Mesenchymal stem cell (in vitro differentiated cells and primary cell): ENCODE measurements around the gene AZU1.

ENCODE experiments used
- DNase-seq: peaks from one replicate; pipeline ENCODE4 v3.0.0-alpha.2; 2013
- H2AFZ ChIP-seq: one replicate; pipeline ENCODE4 v1.6.1; 2013; ENCODE audit warnings: low read depth, mild to moderate bottlenecking, control low read depth, inconsistent platforms, low read length, moderate library complexity
- H2AK5ac ChIP-seq: 2 replicates; pipeline ENCODE4 v1.6.1; 2013; ENCODE audit warnings: low read length, moderate library complexity, mild to moderate bottlenecking, inconsistent platforms; ENCODE audit not compliant: severe bottlenecking
- H2BK120ac ChIP-seq: one replicate; pipeline ENCODE4 v1.6.1; 2013; ENCODE audit warnings: low read depth, mild to moderate bottlenecking, inconsistent platforms, low read length, moderate library complexity
- H2BK12ac ChIP-seq, 2 experiments: one replicate each; pipeline ENCODE4 v1.6.1; 2013; ENCODE audit warnings: inconsistent platforms in 2 of 2, low read length in 2 of 2, mild to moderate bottlenecking in 2 of 2, moderate library complexity in 2 of 2, control low read depth in 1 of 2
- H2BK15ac ChIP-seq: one replicate; pipeline ENCODE4 v1.6.1; 2013; ENCODE audit warnings: mild to moderate bottlenecking, low read depth, inconsistent platforms; ENCODE audit not compliant: poor library complexity, severe bottlenecking
- H2BK5ac ChIP-seq: 2 replicates; pipeline ENCODE4 v1.6.1; 2013; ENCODE audit warnings: low read depth, mild to moderate bottlenecking, low read length, control low read depth, inconsistent platforms; ENCODE audit not compliant: poor library complexity, severe bottlenecking
- H3K14ac ChIP-seq, 2 experiments: one replicate each; pipeline ENCODE4 v1.6.1; 2013; ENCODE audit warnings: inconsistent platforms in 2 of 2, low read length in 2 of 2, control low read depth in 1 of 2, mild to moderate bottlenecking in 1 of 2, moderate library complexity in 1 of 2
- H3K18ac ChIP-seq, 2 experiments: one replicate each; pipeline ENCODE4 v1.6.1; 2013; ENCODE audit warnings: inconsistent platforms in 2 of 2, low read length in 2 of 2, control low read depth in 1 of 2, low read depth in 1 of 2, mild to moderate bottlenecking in 1 of 2
- H3K23ac ChIP-seq, 2 experiments: one replicate each; pipeline ENCODE4 v1.6.1; 2013; ENCODE audit warnings: inconsistent platforms in 2 of 2, low read length in 2 of 2, mild to moderate bottlenecking in 2 of 2, moderate library complexity in 2 of 2, control low read depth in 1 of 2
- H3K27ac ChIP-seq: 2 replicates; pipeline ENCODE4 v1.5.1; 2013; ENCODE audit warnings: mild to moderate bottlenecking, moderate library complexity, low read length, control low read depth, inconsistent platforms; ENCODE audit not compliant: poor library complexity, severe bottlenecking
- H3K27me3 ChIP-seq, 2 experiments: 2 replicates each; pipeline versions ENCODE4 v1.6.1 to v1.7.0; 2013; ENCODE audit warnings: low read length in 2 of 2, mild to moderate bottlenecking in 2 of 2, moderate library complexity in 2 of 2, control low read depth in 1 of 2, inconsistent platforms in 1 of 2; ENCODE audit not compliant: control insufficient read depth in 1 of 2, insufficient read depth in 1 of 2
- H3K36me3 ChIP-seq, 2 experiments: 2 replicates each; pipeline versions ENCODE4 v1.6.1 to v1.7.0; 2013; ENCODE audit warnings: low read length in 2 of 2, control low read depth in 1 of 2, inconsistent platforms in 1 of 2, low read depth in 1 of 2, mild to moderate bottlenecking in 1 of 2; ENCODE audit not compliant: insufficient read depth in 2 of 2, control insufficient read depth in 1 of 2
- H3K4ac ChIP-seq, 2 experiments: one replicate each; pipeline ENCODE4 v1.6.1; 2013; ENCODE audit warnings: inconsistent platforms in 2 of 2, low read length in 2 of 2, mild to moderate bottlenecking in 2 of 2, moderate library complexity in 2 of 2, control low read depth in 1 of 2, low read depth in 1 of 2
- H3K4me1 ChIP-seq: 2 replicates; pipeline ENCODE4 v1.6.1; 2013; ENCODE audit warnings: low read depth, low read length, control low read depth; ENCODE audit not compliant: control insufficient read depth, insufficient read depth
- H3K4me2 ChIP-seq: 2 replicates; pipeline ENCODE4 v1.6.1; 2013; ENCODE audit warnings: low read length, mild to moderate bottlenecking, inconsistent platforms; ENCODE audit not compliant: poor library complexity, severe bottlenecking
- H3K4me3 ChIP-seq, 2 experiments: 2 replicates each; pipeline versions ENCODE4 v1.5.1 to v1.7.0; 2013; ENCODE audit warnings: low read length in 2 of 2, mild to moderate bottlenecking in 2 of 2, control low read depth in 1 of 2, low read depth in 1 of 2; ENCODE audit not compliant: insufficient read depth in 1 of 2
- H3K79me1 ChIP-seq: replicated peaks from 2 replicates; pipeline ENCODE4 v1.6.1; 2013; ENCODE audit warnings: mild to moderate bottlenecking, control low read depth, low read length, inconsistent platforms; ENCODE audit not compliant: poor library complexity, severe bottlenecking
- H3K9ac ChIP-seq: 2 replicates; pipeline ENCODE4 v1.7.0; 2013; ENCODE audit warnings: mild to moderate bottlenecking, low read length, moderate library complexity
- H3K9me3 ChIP-seq: 2 replicates; pipeline ENCODE4 v1.7.0; 2013; ENCODE audit warnings: mild to moderate bottlenecking, low read length; ENCODE audit not compliant: control insufficient read depth
- H4K8ac ChIP-seq: one replicate; pipeline ENCODE4 v1.6.1; 2013; ENCODE audit warnings: inconsistent platforms, mild to moderate bottlenecking, low read length, moderate library complexity
- H4K91ac ChIP-seq: one replicate; pipeline ENCODE4 v1.6.1; 2013; ENCODE audit warnings: mild to moderate bottlenecking, low read length, inconsistent platforms
- WGBS: methylation state at CpG from one replicate; pipeline ENCODE4 v1.1.7; 2013; ENCODE audit warnings: mixed read lengths; 5-methylcytosine and 5-hydroxymethylcytosine counted together

Gene AZU1

GRCh38 chr19:843180-843835, 15.7 kb downstream of the AZU1 start:
- peak overlapping the region; percentile 19 for H2BK120ac ChIP-seq
- H2BK15ac ChIP-seq: no peak overlapping the region
- no peak overlapping the region for H3K23ac ChIP-seq
- no peak overlapping the region for H2BK12ac ChIP-seq
- WGBS: 11% methylated on average over 45 of the region's 46 CpGs
- H3K4me1 ChIP-seq: peaks cover 15% of the 10 kb centered on the region
- DNase-seq: no peak
- peaks cover 0 to 6% of the 10 kb centered on the region in 2 experiments for H3K36me3 ChIP-seq
- H3K79me1 ChIP-seq: no peaks in the 10 kb centered on the region
- H4K8ac ChIP-seq: no peak overlapping the region
- H3K4me3 ChIP-seq: peak overlapping the region in 1 of 2 experiments; percentile 39
- no peak overlapping the region for H3K27ac ChIP-seq
- H3K18ac ChIP-seq: no peak overlapping the region
- no peak overlapping the region for H2AFZ ChIP-seq
- no peak overlapping the region for H4K91ac ChIP-seq
- H2BK5ac ChIP-seq: no peak overlapping the region
- peak overlapping the region in 1 of 2 experiments; percentile 1 for H3K14ac ChIP-seq
- no peak overlapping the region for H3K9ac ChIP-seq
- H3K4me2 ChIP-seq: peak overlapping the region; percentile 53
- H3K27me3 ChIP-seq: peaks cover 34 to 73% of the 10 kb centered on the region in 2 experiments
- no peak overlapping the region for H2AK5ac ChIP-seq
- no peaks in the 10 kb centered on the region for H3K9me3 ChIP-seq
- H3K4ac ChIP-seq: no peak overlapping the region

DNA sequence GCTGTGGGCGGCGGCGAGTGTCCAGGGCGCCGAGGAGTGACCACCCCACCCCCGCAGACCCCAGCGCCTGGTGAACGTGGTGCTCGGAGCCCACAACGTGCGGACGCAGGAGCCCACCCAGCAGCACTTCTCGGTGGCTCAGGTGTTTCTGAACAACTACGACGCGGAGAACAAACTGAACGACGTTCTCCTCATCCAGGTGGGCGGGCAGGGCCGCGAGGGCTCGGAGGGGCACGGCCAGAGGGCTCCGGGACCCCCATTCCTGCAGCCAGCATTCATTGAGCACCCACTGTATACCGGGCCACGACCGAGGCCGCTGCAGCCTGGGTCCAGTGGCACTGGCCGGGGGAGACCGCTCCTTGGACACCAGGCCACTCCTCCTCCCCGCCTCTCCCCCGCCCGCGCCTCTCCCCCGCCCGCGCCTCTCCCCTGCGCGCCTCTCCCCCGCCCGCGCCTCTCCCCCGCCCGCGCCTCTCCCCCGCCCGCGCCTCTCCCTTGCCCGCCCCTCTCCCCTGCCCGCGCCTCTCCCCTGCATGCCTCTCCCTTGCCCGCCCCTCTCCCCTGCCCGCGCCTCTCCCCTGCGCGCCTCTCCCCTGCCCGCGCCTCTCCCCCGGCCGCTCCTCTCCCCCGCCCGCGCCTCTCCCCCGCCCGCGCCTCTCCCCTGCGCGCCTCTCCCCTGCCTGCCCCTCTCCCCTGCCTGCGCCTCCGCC, 16.4 kb downstream of the AZU1 start:
- peak overlapping the region; percentile 27 for H4K91ac ChIP-seq
- H3K4ac ChIP-seq: no peak overlapping the region
- peak overlapping the region in 1 of 2 experiments; percentile 76 for H3K14ac ChIP-seq
- no peaks in the 10 kb centered on the region for H3K79me1 ChIP-seq
- H3K27ac ChIP-seq: no peak overlapping the region
- DNase-seq: no peak
- no peak overlapping the region for H3K9ac ChIP-seq
- no peak overlapping the region for H2BK120ac ChIP-seq
- 23% methylated on average over 52 of the region's 70 CpGs for WGBS
- H2BK15ac ChIP-seq: no peak overlapping the region
- H2AFZ ChIP-seq: no peak overlapping the region
- no peak overlapping the region for H2BK5ac ChIP-seq
- no peak overlapping the region for H4K8ac ChIP-seq
- no peaks in the 10 kb centered on the region for H3K9me3 ChIP-seq
- H3K4me3 ChIP-seq: peak overlapping the region in 1 of 2 experiments; percentile 39
- peak overlapping the region in 1 of 2 experiments; percentile 6 for H2BK12ac ChIP-seq
- peaks cover 35 to 73% of the 10 kb centered on the region in 2 experiments for H3K27me3 ChIP-seq
- no peak overlapping the region for H3K18ac ChIP-seq
- H2AK5ac ChIP-seq: no peak overlapping the region
- H3K23ac ChIP-seq: no peak overlapping the region
- H3K4me2 ChIP-seq: peak overlapping the region; percentile 53
- peaks cover 15% of the 10 kb centered on the region for H3K4me1 ChIP-seq
- peaks cover 0 to 6% of the 10 kb centered on the region in 2 experiments for H3K36me3 ChIP-seq

DNA sequence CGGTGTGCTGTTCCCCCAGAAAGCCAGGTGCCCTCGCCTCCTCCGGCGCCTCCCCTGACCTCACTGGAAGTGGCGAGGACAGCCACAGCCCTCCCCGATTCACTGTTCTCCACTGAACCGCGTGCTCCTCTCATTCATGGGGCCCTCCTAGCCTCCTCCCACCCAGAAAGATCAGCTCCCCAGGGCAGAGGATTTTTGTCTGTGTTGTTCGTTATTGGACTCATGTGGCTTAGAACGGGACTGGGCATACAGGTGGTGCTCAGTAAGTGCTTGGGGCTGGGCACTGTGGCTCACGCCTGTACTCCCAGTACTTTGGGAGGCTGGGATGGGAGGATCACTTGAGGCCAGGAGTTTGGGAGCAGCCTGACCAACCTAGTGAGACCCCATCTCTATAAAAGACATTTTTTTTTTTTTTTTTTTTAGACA, 16.9 kb downstream of the AZU1 start:
- Histone ChIP-seq H3K4ac (no peak overlapping the region), H3K23ac (no peak overlapping the region), H3K4me1 (peaks cover 15% of the 10 kb centered on the region), H3K79me1 (no peaks in the 10 kb centered on the region), H3K4me3 (no peak overlapping the region), H3K36me3 (peaks cover 0 to 6% of the 10 kb centered on the region in 2 experiments), H2BK120ac (no peak overlapping the region), H2BK15ac (no peak overlapping the region), H3K9me3 (no peaks in the 10 kb centered on the region), H2AK5ac (no peak overlapping the region), H3K18ac (no peak overlapping the region), H3K14ac (no peak overlapping the region), H3K4me2 (no peak overlapping the region), H3K27me3 (peaks cover 35 to 67% of the 10 kb centered on the region in 2 experiments), H4K8ac (no peak overlapping the region), H3K9ac (no peak overlapping the region), H3K27ac (no peak overlapping the region), H2BK12ac (no peak overlapping the region), H4K91ac (no peak overlapping the region), H2BK5ac (no peak overlapping the region), H2AFZ (no peak overlapping the region)
- no peak for DNase-seq
- 66% methylated on average over 9 of the region's 11 CpGs for WGBS
